Activated naive CD4-positive, alpha-beta T cell treated with Interleukin-2 at 50 U/mL for 16 hours (primary cell): ENCODE results near the gene INTS1.

Experiments
- DNase-seq: peaks from one replicate; pipeline ENCODE4 v3.0.0-alpha.2; 2020

The INTS1 gene

GRCh38 chr7:1503816-1504775, at the start of gene INTS1:
TSS of gene INTS1 (minus strand) at chr7:1504389. CDS start at chr7:1503960, 429 bp downstream.
- peak; percentile 92 for DNase-seq

GRCh38 chr7:1553512-1554210, 49.5 kb upstream of the INTS1 start:
- DNase-seq = no peak

- DNase-seq = no peak
Observed at GRCh38 chr7:1552200-1552599, 48.0 kb upstream of the INTS1 start.

GRCh38 chr7:1550846-1551155, 46.6 kb upstream of the INTS1 start:
- no peak for DNase-seq

- no peak for DNase-seq
Observed at GRCh38 chr7:1550005-1550845, 46.0 kb upstream of the INTS1 start.

- no peak for DNase-seq
Observed at GRCh38 chr7:1549357-1550004, 45.3 kb upstream of the INTS1 start.

GRCh38 chr7:1548944-1549343, 44.8 kb upstream of the INTS1 start:
- no peak for DNase-seq

- no peak for DNase-seq
Observed at GRCh38 chr7:1548438-1548831, 44.2 kb upstream of the INTS1 start.

- no peak for DNase-seq
Observed at GRCh38 chr7:1547777-1548437, 43.7 kb upstream of the INTS1 start.

GRCh38 chr7:1546909-1547776, 43.0 kb upstream of the INTS1 start:
- DNase-seq = no peak

- no peak for DNase-seq
Observed at GRCh38 chr7:1546274-1546908, 42.2 kb upstream of the INTS1 start.

- DNase-seq = no peak
Observed at GRCh38 chr7:1545417-1546246, 41.4 kb upstream of the INTS1 start.

- DNase-seq = no peak
Observed at GRCh38 chr7:1544896-1545416, 40.8 kb upstream of the INTS1 start.

GRCh38 chr7:1544178-1544895, 40.1 kb upstream of the INTS1 start:
- no peak for DNase-seq

- no peak for DNase-seq
Observed at GRCh38 chr7:1543826-1544177, 39.6 kb upstream of the INTS1 start.

GRCh38 chr7:1542841-1543747, 38.9 kb upstream of the INTS1 start:
- DNase-seq = no peak

- DNase-seq = no peak
Observed at GRCh38 chr7:1542329-1542728, 38.1 kb upstream of the INTS1 start.
